Mononuclear cell (primary cell): Measurements from ENCODE around the gene CCDC171. TPM values are rescaled to one million over a fixed set of nuclear protein-coding genes. Genes with fewer than 3 reads are reported as not detected.

Experiments
- H3K27me3 ChIP-seq: 2 replicates; pipeline ENCODE4 v1.6.0; 2011; ENCODE audit warnings: low read length, control low read depth; ENCODE audit not compliant: insufficient read depth
- H3K4me1 ChIP-seq: 2 replicates; pipeline ENCODE4 v1.5.1; 2011; ENCODE audit warnings: mild to moderate bottlenecking, low read length, control low read depth; ENCODE audit not compliant: insufficient read depth
- H3K4me3 ChIP-seq: 2 replicates; pipeline ENCODE4 v1.5.1; 2011; ENCODE audit warnings: mild to moderate bottlenecking, low read length, moderate library complexity
- H3K9me3 ChIP-seq: 2 replicates; pipeline ENCODE4 v1.5.1; 2011; ENCODE audit warnings: low read depth, mild to moderate bottlenecking, control low read depth, low read length
- total RNA-seq: library from RNA; depleted of rRNA; stranded (reverse); fragments of >200 nt; gene quantifications from one replicate; pipeline ENCODE4 v1.2.3, GENCODE V29; 2012

The CCDC171 gene
- total RNA-seq, 1 donor, result 1.3 TPM

GRCh38 chr9:15972760-15973159 is 419.9 kb downstream of the CCDC171 start:
- Histone ChIP-seq H3K9me3 (no peaks in the 10 kb centered on the region), H3K4me3 (no peak overlapping the region), H3K4me1 (no peaks in the 10 kb centered on the region)

GRCh38 chr9:15975101-15975778 is 422.4 kb downstream of the CCDC171 start:
- Histone ChIP-seq H3K4me3 (no peak overlapping the region), H3K4me1 (no peaks in the 10 kb centered on the region), H3K27me3 (no peaks in the 10 kb centered on the region), H3K9me3 (no peaks in the 10 kb centered on the region)

More at GRCh38 chr9:15972760-15973159, 419.9 kb downstream of the CCDC171 start:
- no peaks in the 10 kb centered on the region for H3K27me3 ChIP-seq

GRCh38 chr9:15977438-15977837 is 424.6 kb downstream of the CCDC171 start:
- H3K27me3 ChIP-seq, result no peaks in the 10 kb centered on the region
- H3K4me1 ChIP-seq, result no peaks in the 10 kb centered on the region
- no peak overlapping the region for H3K4me3 ChIP-seq
- H3K9me3 ChIP-seq, result no peaks in the 10 kb centered on the region

- Histone ChIP-seq H3K27me3 (no peaks in the 10 kb centered on the region), H3K9me3 (no peaks in the 10 kb centered on the region), H3K4me3 (no peak overlapping the region), H3K4me1 (no peaks in the 10 kb centered on the region)
Observed at GRCh38 chr9:15982182-15982581, 429.3 kb downstream of the CCDC171 start.

GRCh38 chr9:15999422-16000339 is 446.8 kb downstream of the CCDC171 start:
- H3K4me3 ChIP-seq, result no peak overlapping the region
- no peaks in the 10 kb centered on the region for H3K4me1 ChIP-seq
- no peaks in the 10 kb centered on the region for H3K27me3 ChIP-seq
- H3K9me3 ChIP-seq, result no peaks in the 10 kb centered on the region

GRCh38 chr9:16000811-16001210 is 448.0 kb downstream of the CCDC171 start:
- Histone ChIP-seq H3K4me1 (no peaks in the 10 kb centered on the region), H3K9me3 (no peaks in the 10 kb centered on the region), H3K4me3 (no peak overlapping the region), H3K27me3 (no peaks in the 10 kb centered on the region)

GRCh38 chr9:16001856-16002255 is 449.0 kb downstream of the CCDC171 start:
- Histone ChIP-seq H3K4me3 (no peak overlapping the region), H3K9me3 (no peaks in the 10 kb centered on the region), H3K27me3 (no peaks in the 10 kb centered on the region), H3K4me1 (no peaks in the 10 kb centered on the region)

- no peaks in the 10 kb centered on the region for H3K27me3 ChIP-seq
- H3K4me1 ChIP-seq, result no peaks in the 10 kb centered on the region
- H3K9me3 ChIP-seq, result no peaks in the 10 kb centered on the region
- no peak overlapping the region for H3K4me3 ChIP-seq
Observed at GRCh38 chr9:16002816-16003215, 450.0 kb downstream of the CCDC171 start.

GRCh38 chr9:16003785-16004184 is 450.9 kb downstream of the CCDC171 start:
- Histone ChIP-seq H3K4me1 (no peaks in the 10 kb centered on the region), H3K27me3 (no peaks in the 10 kb centered on the region), H3K9me3 (no peaks in the 10 kb centered on the region), H3K4me3 (no peak overlapping the region)

GRCh38 chr9:16004613-16005012 is 451.8 kb downstream of the CCDC171 start:
- no peaks in the 10 kb centered on the region for H3K27me3 ChIP-seq
- no peak overlapping the region for H3K4me3 ChIP-seq
- H3K9me3 ChIP-seq, result no peaks in the 10 kb centered on the region
- no peaks in the 10 kb centered on the region for H3K4me1 ChIP-seq

- no peaks in the 10 kb centered on the region for H3K4me1 ChIP-seq
- no peaks in the 10 kb centered on the region for H3K27me3 ChIP-seq
- no peak overlapping the region for H3K4me3 ChIP-seq
- no peaks in the 10 kb centered on the region for H3K9me3 ChIP-seq
Observed at GRCh38 chr9:16010221-16010620, 457.4 kb downstream of the CCDC171 start.

- H3K27me3 ChIP-seq, result no peaks in the 10 kb centered on the region
- no peak overlapping the region for H3K4me3 ChIP-seq
- H3K4me1 ChIP-seq, result no peaks in the 10 kb centered on the region
- H3K9me3 ChIP-seq, result peaks cover under 1% of the 10 kb centered on the region
Observed at GRCh38 chr9:16012621-16013020, 459.8 kb downstream of the CCDC171 start.

- H3K9me3 ChIP-seq, result peaks cover 7% of the 10 kb centered on the region
- no peaks in the 10 kb centered on the region for H3K4me1 ChIP-seq
- no peak overlapping the region for H3K4me3 ChIP-seq
- no peaks in the 10 kb centered on the region for H3K27me3 ChIP-seq
Observed at GRCh38 chr9:16013366-16013765, 460.5 kb downstream of the CCDC171 start.

- Histone ChIP-seq H3K27me3 (no peaks in the 10 kb centered on the region), H3K4me3 (no peak overlapping the region), H3K4me1 (no peaks in the 10 kb centered on the region), H3K9me3 (peaks cover 10% of the 10 kb centered on the region)
Observed at GRCh38 chr9:16013826-16014225, 461.0 kb downstream of the CCDC171 start.

GRCh38 chr9:16022228-16022627 is 469.4 kb downstream of the CCDC171 start:
- Histone ChIP-seq H3K4me3 (no peak overlapping the region), H3K9me3 (peaks cover 12% of the 10 kb centered on the region), H3K27me3 (no peaks in the 10 kb centered on the region), H3K4me1 (no peaks in the 10 kb centered on the region)
